ENCODE measurements around the gene IFI30. TPM values are rescaled to one million over a fixed set of nuclear protein-coding genes. Genes with fewer than 3 reads are reported as not detected.
A peak's percentile ranks its signal among the peaks of the same experiment; 100 is the strongest.

IFI30 gene
- total RNA-seq, 1 experiment from 2014 or later: 22.4 TPM

- DNase-seq: no peak
- intact Hi-C loops (cut with micrococcal nuclease; ENCODE audit: unreplicated experiment): no loop called here
- no peaks in the 10 kb centered on the region for H3K4me1 Mint-ChIP-seq (ENCODE audit: low read depth, unreplicated experiment)
- no peak overlapping the region for H3K4me3 Mint-ChIP-seq (ENCODE audit: low read depth, unreplicated experiment)
- peaks cover 53% of the 10 kb centered on the region for H3K36me3 Mint-ChIP-seq (ENCODE audit: insufficient read depth, unreplicated experiment)
- H3K9me3 Mint-ChIP-seq (ENCODE audit: low read depth, unreplicated experiment): no peaks in the 10 kb centered on the region
- TF ChIP-seq, protein P1, sequence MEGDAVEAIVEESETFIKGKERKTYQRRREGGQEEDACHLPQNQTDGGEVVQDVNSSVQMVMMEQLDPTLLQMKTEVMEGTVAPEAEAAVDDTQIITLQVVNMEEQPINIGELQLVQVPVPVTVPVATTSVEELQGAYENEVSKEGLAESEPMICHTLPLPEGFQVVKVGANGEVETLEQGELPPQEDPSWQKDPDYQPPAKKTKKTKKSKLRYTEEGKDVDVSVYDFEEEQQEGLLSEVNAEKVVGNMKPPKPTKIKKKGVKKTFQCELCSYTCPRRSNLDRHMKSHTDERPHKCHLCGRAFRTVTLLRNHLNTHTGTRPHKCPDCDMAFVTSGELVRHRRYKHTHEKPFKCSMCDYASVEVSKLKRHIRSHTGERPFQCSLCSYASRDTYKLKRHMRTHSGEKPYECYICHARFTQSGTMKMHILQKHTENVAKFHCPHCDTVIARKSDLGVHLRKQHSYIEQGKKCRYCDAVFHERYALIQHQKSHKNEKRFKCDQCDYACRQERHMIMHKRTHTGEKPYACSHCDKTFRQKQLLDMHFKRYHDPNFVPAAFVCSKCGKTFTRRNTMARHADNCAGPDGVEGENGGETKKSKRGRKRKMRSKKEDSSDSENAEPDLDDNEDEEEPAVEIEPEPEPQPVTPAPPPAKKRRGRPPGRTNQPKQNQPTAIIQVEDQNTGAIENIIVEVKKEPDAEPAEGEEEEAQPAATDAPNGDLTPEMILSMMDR (IDR thresholded peaks at IDR 0.05; ENCODE audit: unreplicated experiment): no peak
- H3K27me3 Mint-ChIP-seq (ENCODE audit: unreplicated experiment): no peaks in the 10 kb centered on the region
- no TSS peak for BruUV-seq (replicated peaks)
- CTCF ChIA-PET: no interaction called here
- no peak overlapping the region for H3K27ac Mint-ChIP-seq (ENCODE audit: unreplicated experiment)
These were observed 2.8 kb upstream of the IFI30 start for GRCh38 chr19:18170714-18171255.

DNA sequence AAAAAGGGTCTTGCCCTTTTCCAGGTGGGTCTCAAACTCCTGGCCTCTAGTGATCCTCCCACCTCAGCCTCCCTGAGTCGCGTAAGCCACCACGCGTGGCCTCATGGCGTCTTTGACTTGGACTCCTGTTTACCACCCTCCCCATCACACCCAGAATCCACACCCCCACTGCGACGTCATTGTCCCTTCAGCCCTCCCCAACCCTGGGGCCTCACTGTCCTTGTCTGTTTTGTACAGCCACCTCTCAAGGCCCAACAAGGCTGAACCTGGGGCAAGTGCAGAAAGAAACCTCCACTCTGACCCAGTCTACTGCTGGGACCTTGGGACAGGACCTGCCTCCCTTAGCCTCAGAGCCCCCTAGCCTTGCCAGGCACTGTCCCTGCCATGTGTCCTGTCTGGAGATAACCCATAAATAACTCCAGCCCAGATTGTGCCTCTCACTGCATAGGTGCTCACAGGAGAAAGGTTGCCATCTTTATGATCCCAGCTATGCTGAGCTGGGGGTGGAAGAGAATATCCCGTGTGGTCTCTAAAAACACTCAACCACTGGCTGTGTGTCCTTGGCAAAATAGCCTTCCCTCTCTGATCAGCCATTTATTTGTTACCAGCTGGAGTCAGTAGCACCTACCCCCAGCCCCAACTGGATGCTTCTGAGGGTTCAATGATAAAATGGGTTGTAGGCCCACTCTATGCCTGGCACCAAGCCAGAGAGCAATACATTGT lies 1.8 kb upstream of the IFI30 start:
- no peak overlapping the region for H3K4me3 Mint-ChIP-seq (ENCODE audit: low read depth, unreplicated experiment)
- H3K27me3 Mint-ChIP-seq (ENCODE audit: unreplicated experiment): no peaks in the 10 kb centered on the region
- CTCF ChIA-PET: no interaction called here
- no peaks in the 10 kb centered on the region for H3K4me1 Mint-ChIP-seq (ENCODE audit: low read depth, unreplicated experiment)
- intact Hi-C loops (cut with micrococcal nuclease; ENCODE audit: unreplicated experiment): no loop called here
- H3K36me3 Mint-ChIP-seq (ENCODE audit: insufficient read depth, unreplicated experiment): peaks cover 43% of the 10 kb centered on the region
- TF ChIP-seq, protein P1 (IDR thresholded peaks at IDR 0.05; ENCODE audit: unreplicated experiment): no peak
- BruUV-seq (replicated peaks): no TSS peak
- H3K27ac Mint-ChIP-seq (ENCODE audit: unreplicated experiment): peak overlapping the region; percentile 47
- H3K9me3 Mint-ChIP-seq (ENCODE audit: low read depth, unreplicated experiment): no peaks in the 10 kb centered on the region
- DNase-seq: no peak

DNA sequence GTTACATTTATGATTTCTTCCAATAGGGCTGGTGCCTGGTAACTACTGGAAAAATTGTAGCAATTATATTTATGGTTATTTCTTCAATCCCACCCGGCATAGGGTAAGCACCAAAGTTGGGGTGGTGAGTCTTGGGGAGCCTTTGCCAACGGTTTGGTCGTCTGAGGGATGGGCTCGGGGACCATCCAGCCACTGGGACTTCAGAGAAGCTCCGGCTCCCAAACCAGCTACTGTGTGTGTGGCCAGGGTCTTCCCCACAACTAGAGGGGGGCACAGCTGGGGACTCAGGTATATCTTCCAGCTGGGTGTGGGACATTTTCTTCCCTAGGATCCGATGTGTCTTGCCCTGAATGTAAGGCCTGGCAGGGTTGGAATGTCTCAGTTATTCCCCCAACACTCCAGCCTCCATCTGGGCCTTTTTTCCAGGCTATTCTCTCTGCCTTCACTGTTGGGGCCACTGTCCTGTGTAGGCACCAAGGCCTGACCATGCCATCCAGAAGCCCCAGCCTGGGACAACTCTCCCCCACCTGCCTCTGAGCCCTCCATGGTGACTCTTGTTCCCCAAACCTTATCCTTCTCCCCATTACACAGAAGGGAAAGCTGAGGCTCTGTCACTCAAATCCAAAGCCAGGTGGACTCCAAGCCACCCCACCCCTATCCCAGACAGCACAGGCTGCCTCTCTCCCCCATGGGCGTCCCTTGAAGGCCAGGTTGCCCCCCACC lies 1.1 kb upstream of the IFI30 start:
- Mint-ChIP-seq H3K27ac (ENCODE audit: unreplicated experiment) (peak overlapping the region; percentile 42), H3K4me1 (ENCODE audit: low read depth, unreplicated experiment) (no peaks in the 10 kb centered on the region), H3K36me3 (ENCODE audit: insufficient read depth, unreplicated experiment) (peaks cover 43% of the 10 kb centered on the region), H3K4me3 (ENCODE audit: low read depth, unreplicated experiment) (no peak overlapping the region), H3K27me3 (ENCODE audit: unreplicated experiment) (no peaks in the 10 kb centered on the region), H3K9me3 (ENCODE audit: low read depth, unreplicated experiment) (no peaks in the 10 kb centered on the region)
- CTCF ChIA-PET: no interaction called here
- TF ChIP-seq, protein P1 (IDR thresholded peaks at IDR 0.05; ENCODE audit: unreplicated experiment): no peak
- intact Hi-C loops (cut with micrococcal nuclease; ENCODE audit: unreplicated experiment): no loop called here
- BruUV-seq (replicated peaks): no TSS peak
- no peak for DNase-seq

GRCh38 chr19:18173054-18173571 lies 500 bp upstream of the IFI30 start:
- no peak for DNase-seq
- Mint-ChIP-seq H3K4me1 (ENCODE audit: low read depth, unreplicated experiment) (no peaks in the 10 kb centered on the region), H3K27ac (ENCODE audit: unreplicated experiment) (peak overlapping the region; percentile 42), H3K27me3 (ENCODE audit: unreplicated experiment) (no peaks in the 10 kb centered on the region), H3K36me3 (ENCODE audit: insufficient read depth, unreplicated experiment) (peaks cover 37% of the 10 kb centered on the region), H3K4me3 (ENCODE audit: low read depth, unreplicated experiment) (peak overlapping the region; percentile 72), H3K9me3 (ENCODE audit: low read depth, unreplicated experiment) (no peaks in the 10 kb centered on the region)
- no TSS peak for BruUV-seq (replicated peaks)
- CTCF ChIA-PET: no interaction called here
- intact Hi-C loops (cut with micrococcal nuclease; ENCODE audit: unreplicated experiment): no loop called here
- TF ChIP-seq, protein P1 (IDR thresholded peaks at IDR 0.05; ENCODE audit: unreplicated experiment): no peak

Measured in Calu3 (cell line).